ENCODE data around the gene CDC37L1. TPM values are rescaled to one million over a fixed set of nuclear protein-coding genes. Genes with fewer than 3 reads are reported as not detected.

CDC37L1 gene
- total RNA-seq, 1 donor from 2014 or later = 21.8 TPM

GRCh38 chr9:4706971-4707622, 27.7 kb downstream of the CDC37L1 start:
- TF ChIP-seq CTCF (conservative IDR thresholded peaks at IDR 0.05; ENCODE audit: low read depth, low read length) = no peak
- DNase-seq (ENCODE audit: low read depth) = no peak
- H3K4me3 ChIP-seq (ENCODE audit: low read depth, low read length) = no peak overlapping the region

DNA sequence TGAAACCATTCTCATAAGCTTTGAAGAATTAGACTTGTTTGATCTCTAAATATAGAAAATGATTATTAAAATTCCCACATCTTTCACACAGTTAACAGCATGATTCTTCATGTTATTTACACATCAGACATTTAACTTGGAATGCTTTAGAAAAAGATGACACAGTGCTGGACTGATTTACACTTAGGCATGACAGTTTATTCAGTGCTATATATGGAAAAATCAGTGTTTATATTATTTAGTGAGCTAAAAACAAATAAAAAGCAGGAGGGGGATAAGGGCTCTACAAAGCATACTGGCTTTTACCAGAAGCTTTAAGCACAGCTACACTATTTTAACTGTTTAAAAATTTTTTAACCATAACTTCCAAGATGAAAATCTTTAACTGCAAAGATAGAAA, 30.0 kb downstream of the CDC37L1 start:
- TF ChIP-seq CTCF (conservative IDR thresholded peaks at IDR 0.05; ENCODE audit: low read depth, low read length) = no peak
- no peak overlapping the region for H3K4me3 ChIP-seq (ENCODE audit: low read depth, low read length)
- no peak for DNase-seq (ENCODE audit: low read depth)

GRCh38 chr9:4713849-4714248, 34.5 kb downstream of the CDC37L1 start:
- no peak overlapping the region for H3K4me3 ChIP-seq (ENCODE audit: low read depth, low read length)
- DNase-seq (ENCODE audit: low read depth) = no peak
- no peak for TF ChIP-seq CTCF (conservative IDR thresholded peaks at IDR 0.05; ENCODE audit: low read depth, low read length)

- DNase-seq (ENCODE audit: low read depth) = no peak
- no peak for TF ChIP-seq CTCF (conservative IDR thresholded peaks at IDR 0.05; ENCODE audit: low read depth, low read length)
- H3K4me3 ChIP-seq (ENCODE audit: low read depth, low read length) = no peak overlapping the region
Measured at GRCh38 chr9:4714266-4715016, 35.1 kb downstream of the CDC37L1 start.

- TF ChIP-seq CTCF (conservative IDR thresholded peaks at IDR 0.05; ENCODE audit: low read depth, low read length) = no peak
- H3K4me3 ChIP-seq (ENCODE audit: low read depth, low read length) = no peak overlapping the region
- no peak for DNase-seq (ENCODE audit: low read depth)
Measured at GRCh38 chr9:4716163-4716562, 36.8 kb downstream of the CDC37L1 start.

GRCh38 chr9:4717815-4718214, 38.4 kb downstream of the CDC37L1 start:
- no peak overlapping the region for H3K4me3 ChIP-seq (ENCODE audit: low read depth, low read length)
- TF ChIP-seq CTCF (conservative IDR thresholded peaks at IDR 0.05; ENCODE audit: low read depth, low read length) = no peak
- DNase-seq (ENCODE audit: low read depth) = no peak

DNA sequence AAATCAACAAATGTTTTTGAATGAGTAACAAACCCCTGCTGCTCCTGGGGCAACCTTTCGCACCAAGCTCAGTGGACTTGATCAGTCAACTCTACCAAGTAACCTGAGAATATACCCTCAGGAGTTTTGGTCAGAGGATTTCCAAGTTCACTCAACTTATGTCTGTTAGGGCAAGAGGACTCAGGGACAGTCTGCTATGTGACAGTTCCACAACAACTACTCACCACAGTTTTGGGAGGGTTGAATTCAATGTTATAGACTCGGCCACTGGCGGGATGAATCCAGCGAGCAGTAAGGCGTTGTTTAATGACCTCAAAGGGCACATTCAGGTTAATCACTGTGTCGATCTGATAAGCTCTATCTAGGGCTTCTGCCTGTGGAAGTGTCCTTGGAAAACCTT, 39.5 kb downstream of the CDC37L1 start:
- no peak for TF ChIP-seq CTCF (conservative IDR thresholded peaks at IDR 0.05; ENCODE audit: low read depth, low read length)
- H3K4me3 ChIP-seq (ENCODE audit: low read depth, low read length) = no peak overlapping the region
- DNase-seq (ENCODE audit: low read depth) = no peak

Data from epithelial cell of proximal tubule (primary cell).